SW480 (cell line): Measurements from ENCODE around the gene PTPRT.

Experiments
- DNase-seq: peaks from one replicate; pipeline ENCODE4 v3.0.0-alpha.2; 2016; ENCODE audit warnings: low spot score

Gene PTPRT

GRCh38 chr20:43119720-43120119 is 70.0 kb downstream of the PTPRT start:
- DNase-seq, result no peak

- DNase-seq, result peak; percentile 42
These were observed 87.3 kb downstream of the PTPRT start for GRCh38 chr20:43102394-43102793.

GRCh38 chr20:43096931-43097260 is 92.8 kb downstream of the PTPRT start:
- DNase-seq, result no peak

- no peak for DNase-seq
These were observed 93.4 kb downstream of the PTPRT start for GRCh38 chr20:43096126-43096930.

- DNase-seq, result no peak
These were observed 94.7 kb downstream of the PTPRT start for GRCh38 chr20:43095034-43095433.

- DNase-seq, result no peak
These were observed 97.2 kb downstream of the PTPRT start for GRCh38 chr20:43092386-43093088.

- peak; percentile 25 for DNase-seq
These were observed 121.2 kb downstream of the PTPRT start for GRCh38 chr20:43068482-43068881.

- no peak for DNase-seq
These were observed 123.6 kb downstream of the PTPRT start for GRCh38 chr20:43066125-43066524.

- DNase-seq, result no peak
These were observed 124.4 kb downstream of the PTPRT start for GRCh38 chr20:43065299-43065698.

GRCh38 chr20:43058077-43058476 is 131.6 kb downstream of the PTPRT start:
- DNase-seq, result no peak

GRCh38 chr20:43057317-43057716 is 132.4 kb downstream of the PTPRT start:
- DNase-seq, result no peak

- DNase-seq, result no peak
These were observed 134.4 kb downstream of the PTPRT start for GRCh38 chr20:43055181-43055884.

GRCh38 chr20:43052532-43052931 is 137.2 kb downstream of the PTPRT start:
- DNase-seq, result no peak

- DNase-seq, result no peak
These were observed 142.7 kb downstream of the PTPRT start for GRCh38 chr20:43046966-43047365.

- DNase-seq, result no peak
These were observed 145.8 kb downstream of the PTPRT start for GRCh38 chr20:43043887-43044286.

- DNase-seq, result peak; percentile 44
These were observed 149.3 kb downstream of the PTPRT start for GRCh38 chr20:43040427-43040826.

- no peak for DNase-seq
These were observed 151.9 kb downstream of the PTPRT start for GRCh38 chr20:43037605-43038309.

- DNase-seq, result no peak
These were observed 154.6 kb downstream of the PTPRT start for GRCh38 chr20:43034981-43035724.

- DNase-seq, result no peak
These were observed 157.2 kb downstream of the PTPRT start for GRCh38 chr20:43032459-43032858.

GRCh38 chr20:43029176-43029575 is 160.5 kb downstream of the PTPRT start:
- no peak for DNase-seq

GRCh38 chr20:43028470-43028869 is 161.2 kb downstream of the PTPRT start:
- DNase-seq, result no peak

GRCh38 chr20:43023836-43024235 is 165.9 kb downstream of the PTPRT start:
- DNase-seq, result no peak
